Measurements from ENCODE around the gene LMNB1. TPM values are rescaled to one million over a fixed set of nuclear protein-coding genes. Genes with fewer than 3 reads are reported as not detected.

Gene LMNB1
- total RNA-seq, 2 experiments from 2014 or later = 173 to 280 TPM

DNA sequence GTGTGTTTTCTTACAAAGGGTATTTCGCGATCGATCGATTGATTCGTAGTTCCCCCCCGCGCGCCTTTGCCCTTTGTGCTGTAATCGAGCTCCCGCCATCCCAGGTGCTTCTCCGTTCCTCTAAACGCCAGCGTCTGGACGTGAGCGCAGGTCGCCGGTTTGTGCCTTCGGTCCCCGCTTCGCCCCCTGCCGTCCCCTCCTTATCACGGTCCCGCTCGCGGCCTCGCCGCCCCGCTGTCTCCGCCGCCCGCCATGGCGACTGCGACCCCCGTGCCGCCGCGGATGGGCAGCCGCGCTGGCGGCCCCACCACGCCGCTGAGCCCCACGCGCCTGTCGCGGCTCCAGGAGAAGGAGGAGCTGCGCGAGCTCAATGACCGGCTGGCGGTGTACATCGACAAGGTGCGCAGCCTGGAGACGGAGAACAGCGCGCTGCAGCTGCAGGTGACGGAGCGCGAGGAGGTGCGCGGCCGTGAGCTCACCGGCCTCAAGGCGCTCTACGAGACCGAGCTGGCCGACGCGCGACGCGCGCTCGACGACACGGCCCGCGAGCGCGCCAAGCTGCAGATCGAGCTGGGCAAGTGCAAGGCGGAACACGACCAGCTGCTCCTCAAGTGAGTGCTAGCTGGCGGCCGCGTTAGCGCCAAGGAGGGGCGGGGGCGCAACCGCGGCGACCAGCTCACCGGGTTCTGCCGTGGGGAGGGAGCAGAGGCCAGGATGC, 480 bp downstream of the LMNB1 start:
- Histone ChIP-seq H3K79me2 (ENCODE audit: insufficient read depth, low read depth, low read length) (peaks cover 50% of the 10 kb centered on the region), H2AFZ (ENCODE audit: low read length) (no peak overlapping the region), H3K4me2 (ENCODE audit: low read length) (peak overlapping the region; percentile 75), H3K9me2 (ENCODE audit: insufficient read depth, low read length) (no peaks in the 10 kb centered on the region), H3K36me3 (ENCODE audit: insufficient read depth, low read length) (peaks cover 41% of the 10 kb centered on the region), H3K4me1 (ENCODE audit: insufficient read depth, low read length, poor library complexity, severe bottlenecking) (peaks cover 25% of the 10 kb centered on the region), H3K9me3 (ENCODE audit: low read length) (peaks cover 15% of the 10 kb centered on the region; the same call in 1 of the 2 replicates), H3K4me3 (ENCODE audit: low read depth, low read length, poor library complexity, severe bottlenecking) (peak overlapping the region; percentile 96), H4K20me1 (ENCODE audit: insufficient read depth, low read length) (peaks cover 29% of the 10 kb centered on the region), H3K27ac (ENCODE audit: low read depth, low read length, poor library complexity, severe bottlenecking) (peak overlapping the region; percentile 95)
- TSS peak; percentile 57 for BruUV-seq (replicated peaks)
- intact Hi-C loops (cut with micrococcal nuclease; ENCODE audit: unreplicated experiment) = loop anchor here (2.0 to 5.0 kb wide), 3 partner anchors 195 to 1305 kb away; partner anchors contain the start of genes PRRC1 and SLC12A2
- DNase-seq (ENCODE audit: low spot score) = peak; percentile 82
- TF ChIP-seq EZH2phosphoT487 (IDR thresholded peaks at IDR 0.05; ENCODE audit: borderline replicate concordance, low read depth, low read length) (no peak), CTCF (conservative IDR thresholded peaks at IDR 0.05; ENCODE audit: low read length) (0 out of 2 replicates have a peak, but pooled peaks have one; percentile 14)
- POLR2A ChIA-PET = interaction anchor here (0.6 to 3.7 kb wide), 35 partner anchors 9 to 261 kb away, joined by 3 to 41 read pairs (median 5); partner anchors contain the start of gene MARCHF3
- CTCF ChIA-PET (ENCODE audit: unreplicated experiment) = interaction anchor here (0.6 to 1.6 kb wide), 6 partner anchors 12 to 189 kb away, joined by 3 to 4 read pairs (median 3); no protein-coding TSS in a partner anchor

DNA sequence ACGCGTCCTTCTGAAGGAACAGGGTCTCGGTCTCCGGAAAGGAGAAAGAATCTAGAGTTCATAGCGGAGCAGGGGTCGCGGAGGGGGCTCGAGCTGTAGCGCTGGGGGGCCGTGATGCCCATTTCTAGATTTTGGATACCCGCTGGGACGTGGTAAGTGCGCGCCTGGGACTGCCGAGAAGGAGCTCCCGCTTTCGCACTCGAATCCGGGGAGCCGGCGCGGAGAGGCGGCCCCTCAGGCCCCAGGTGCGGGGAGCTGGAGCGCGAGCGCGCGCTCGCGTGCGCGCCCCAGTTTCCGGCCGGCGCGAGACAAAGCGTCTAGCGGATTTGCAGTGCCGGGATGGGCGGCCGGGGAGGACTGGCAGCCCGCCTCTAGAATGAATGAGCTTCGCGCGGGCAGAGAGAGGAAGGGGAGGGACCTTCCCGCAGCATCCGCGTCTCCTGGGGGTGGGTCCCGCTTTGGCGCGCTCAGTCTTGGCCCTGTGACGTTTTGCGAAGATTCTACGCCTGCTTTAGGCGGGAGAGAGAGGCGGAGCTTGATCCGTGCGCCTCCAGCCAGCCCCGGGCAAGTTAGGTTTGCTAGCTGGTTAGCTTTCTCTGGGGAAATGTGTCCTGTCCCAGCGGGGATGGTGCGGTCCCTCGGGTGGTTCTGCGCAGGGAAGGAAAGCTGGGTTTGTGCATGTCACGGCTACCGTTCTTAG, 1.2 kb downstream of the LMNB1 start:
- ChIA-PET CTCF (ENCODE audit: unreplicated experiment) (interaction anchor here (0.6 to 1.8 kb wide), 9 partner anchors 11 to 199 kb away, joined by 3 to 5 read pairs (median 4); no protein-coding TSS in a partner anchor), POLR2A (interaction anchor here (0.6 to 3.7 kb wide), 40 partner anchors 9 to 592 kb away, joined by 3 to 41 read pairs (median 5); partner anchors contain the start of gene MARCHF3)
- Histone ChIP-seq H3K27ac (ENCODE audit: low read depth, low read length, poor library complexity, severe bottlenecking) (peak overlapping the region; percentile 95), H2AFZ (ENCODE audit: low read length) (no peak overlapping the region), H3K9me2 (ENCODE audit: insufficient read depth, low read length) (no peaks in the 10 kb centered on the region), H3K9me3 (ENCODE audit: low read length) (peaks cover 15% of the 10 kb centered on the region; the same call in 1 of the 2 replicates), H3K4me2 (ENCODE audit: low read length) (peak overlapping the region; percentile 78), H3K4me1 (ENCODE audit: insufficient read depth, low read length, poor library complexity, severe bottlenecking) (peaks cover 25% of the 10 kb centered on the region), H4K20me1 (ENCODE audit: insufficient read depth, low read length) (peaks cover 29% of the 10 kb centered on the region), H3K79me2 (ENCODE audit: insufficient read depth, low read depth, low read length) (peaks cover 57% of the 10 kb centered on the region), H3K4me3 (ENCODE audit: low read depth, low read length, poor library complexity, severe bottlenecking) (peak overlapping the region; percentile 96), H3K36me3 (ENCODE audit: insufficient read depth, low read length) (peaks cover 48% of the 10 kb centered on the region)
- peak; percentile 97 for DNase-seq (ENCODE audit: low spot score)
- TF ChIP-seq EZH2phosphoT487 (IDR thresholded peaks at IDR 0.05; ENCODE audit: borderline replicate concordance, low read depth, low read length) (no peak), CTCF (conservative IDR thresholded peaks at IDR 0.05; ENCODE audit: low read length) (no peak)
- BruUV-seq (replicated peaks) = no TSS peak
- intact Hi-C loops (cut with micrococcal nuclease; ENCODE audit: unreplicated experiment) = loop anchor here (2.0 to 5.0 kb wide), 5 partner anchors 25 to 1305 kb away; partner anchors contain the start of genes PHAX, PRRC1 and SLC12A2
